T-helper 1 cell treated with Interleukin-12 subunit alpha and Interleukin-12 subunit beta and Interleukin-4 antibody, amounts not matched to agents 30 μg/mL and 1 μg/mL, for 36 hours (primary cell): ENCODE results near the gene ALKBH7.
"Not testable (repeated sequence)": the region's sequence is repeated elsewhere in the genome, so short reads cannot be mapped to it uniquely, and the experiment has no call there.

ENCODE experiments used
- H3K27ac Mint-ChIP-seq: one replicate; pipeline ENCODE4 v1.8.0; 2021; ENCODE audit warnings: mild to moderate bottlenecking, mixed read lengths
- H3K27me3 Mint-ChIP-seq: one replicate; pipeline ENCODE4 v1.8.0; 2021; ENCODE audit warnings: low read depth, mixed read lengths
- H3K36me3 Mint-ChIP-seq: one replicate; pipeline ENCODE4 v1.8.0; 2021; ENCODE audit warnings: low read depth, mixed read lengths
- H3K4me1 Mint-ChIP-seq: one replicate; pipeline ENCODE4 v1.8.0; 2021; ENCODE audit warnings: low read depth, mixed read lengths
- H3K4me3 Mint-ChIP-seq: one replicate; pipeline ENCODE4 v1.8.0; 2021; ENCODE audit warnings: mild to moderate bottlenecking, moderate library complexity, mixed read lengths
- H3K9me3 Mint-ChIP-seq: one replicate; pipeline ENCODE4 v1.8.0; 2021; ENCODE audit warnings: mixed read lengths

Gene ALKBH7

GRCh38 chr19:6378486-6378885, 5.9 kb downstream of the ALKBH7 start:
- Mint-ChIP-seq H3K36me3 (peaks cover 20% of the 10 kb centered on the region), H3K4me3 (no peak overlapping the region)

GRCh38 chr19:6379744-6380143, 7.2 kb downstream of the ALKBH7 start:
- Mint-ChIP-seq H3K9me3 (no peaks in the 10 kb centered on the region), H3K27me3 (no peaks in the 10 kb centered on the region), H3K4me1 (no peaks in the 10 kb centered on the region), H3K36me3 (peaks cover 20% of the 10 kb centered on the region), H3K4me3 (no peak overlapping the region), H3K27ac (no peak overlapping the region)

More at GRCh38 chr19:6378486-6378885, 5.9 kb downstream of the ALKBH7 start:
- Mint-ChIP-seq H3K27ac (no peak overlapping the region), H3K27me3 (no peaks in the 10 kb centered on the region), H3K9me3 (no peaks in the 10 kb centered on the region), H3K4me1 (peaks cover 4% of the 10 kb centered on the region)

- H3K4me1 Mint-ChIP-seq: no peaks in the 10 kb centered on the region
- no peaks in the 10 kb centered on the region for H3K9me3 Mint-ChIP-seq
- no peak overlapping the region for H3K27ac Mint-ChIP-seq
- H3K4me3 Mint-ChIP-seq: no peak overlapping the region
- peaks cover 28% of the 10 kb centered on the region for H3K36me3 Mint-ChIP-seq
- H3K27me3 Mint-ChIP-seq: no peaks in the 10 kb centered on the region
Measured at GRCh38 chr19:6381030-6381750, 8.6 kb downstream of the ALKBH7 start.

- H3K27me3 Mint-ChIP-seq: no peaks in the 10 kb centered on the region
- H3K36me3 Mint-ChIP-seq: peaks cover 37% of the 10 kb centered on the region
- no peak overlapping the region for H3K4me3 Mint-ChIP-seq
- no peaks in the 10 kb centered on the region for H3K9me3 Mint-ChIP-seq
- peaks cover under 1% of the 10 kb centered on the region for H3K4me1 Mint-ChIP-seq
- no peak overlapping the region for H3K27ac Mint-ChIP-seq
Measured at GRCh38 chr19:6383188-6383587, 10.6 kb downstream of the ALKBH7 start.

GRCh38 chr19:6384381-6384780, 11.8 kb downstream of the ALKBH7 start:
- no peaks in the 10 kb centered on the region for H3K9me3 Mint-ChIP-seq
- no peaks in the 10 kb centered on the region for H3K27me3 Mint-ChIP-seq
- H3K36me3 Mint-ChIP-seq: peaks cover 38% of the 10 kb centered on the region
- H3K4me3 Mint-ChIP-seq: no peak overlapping the region
- H3K27ac Mint-ChIP-seq: no peak overlapping the region
- peaks cover 3% of the 10 kb centered on the region for H3K4me1 Mint-ChIP-seq

GRCh38 chr19:6387372-6387771, 14.8 kb downstream of the ALKBH7 start:
- Mint-ChIP-seq H3K27ac (no peak overlapping the region), H3K4me3 (no peak overlapping the region), H3K27me3 (no peaks in the 10 kb centered on the region), H3K9me3 (no peaks in the 10 kb centered on the region), H3K4me1 (peaks cover 16% of the 10 kb centered on the region), H3K36me3 (peaks cover 33% of the 10 kb centered on the region)

- H3K9me3 Mint-ChIP-seq: no peaks in the 10 kb centered on the region
- H3K4me3 Mint-ChIP-seq: peak overlapping the region; percentile 87
- peaks cover 21% of the 10 kb centered on the region for H3K36me3 Mint-ChIP-seq
- H3K27me3 Mint-ChIP-seq: no peaks in the 10 kb centered on the region
- peaks cover 20% of the 10 kb centered on the region for H3K4me1 Mint-ChIP-seq
- H3K27ac Mint-ChIP-seq: peak overlapping the region; percentile 84
Measured at GRCh38 chr19:6392221-6393073, 19.9 kb downstream of the ALKBH7 start.

- Mint-ChIP-seq H3K27ac (peak within 1 kb of the TSS; percentile 84), H3K9me3 (no peaks in the 10 kb centered on the region), H3K27me3 (no peaks in the 10 kb centered on the region), H3K36me3 (peaks cover 15% of the 10 kb centered on the region), H3K4me3 (peak within 1 kb of the TSS; percentile 87), H3K4me1 (peaks cover 18% of the 10 kb centered on the region)
Measured at GRCh38 chr19:6393074-6393982, 20.7 kb downstream of the ALKBH7 start, which contains the start of gene GTF2F1. TSS of gene GTF2F1 (minus strand) at chr19:6393164. CDS start at chr19:6392995, 169 bp downstream.

GRCh38 chr19:6393983-6394412, 21.4 kb downstream of the ALKBH7 start:
- H3K9me3 Mint-ChIP-seq: no peaks in the 10 kb centered on the region
- H3K4me3 Mint-ChIP-seq: peak overlapping the region; percentile 87
- H3K27me3 Mint-ChIP-seq: no peaks in the 10 kb centered on the region
- peak overlapping the region; percentile 84 for H3K27ac Mint-ChIP-seq
- H3K36me3 Mint-ChIP-seq: peaks cover 13% of the 10 kb centered on the region
- peaks cover 17% of the 10 kb centered on the region for H3K4me1 Mint-ChIP-seq

- peak overlapping the region; percentile 33 for H3K4me3 Mint-ChIP-seq
- peaks cover 10% of the 10 kb centered on the region for H3K36me3 Mint-ChIP-seq
- no peaks in the 10 kb centered on the region for H3K9me3 Mint-ChIP-seq
- H3K4me1 Mint-ChIP-seq: peaks cover 17% of the 10 kb centered on the region
- H3K27ac Mint-ChIP-seq: peak overlapping the region; percentile 63
- no peaks in the 10 kb centered on the region for H3K27me3 Mint-ChIP-seq
Measured at GRCh38 chr19:6394831-6395230, 22.2 kb downstream of the ALKBH7 start.

GRCh38 chr19:6396305-6396704, 23.7 kb downstream of the ALKBH7 start:
- Mint-ChIP-seq H3K27ac (no peak overlapping the region), H3K4me1 (peaks cover 13% of the 10 kb centered on the region), H3K27me3 (no peaks in the 10 kb centered on the region), H3K36me3 (peaks cover 6% of the 10 kb centered on the region), H3K4me3 (no peak overlapping the region), H3K9me3 (no peaks in the 10 kb centered on the region)

GRCh38 chr19:6400062-6400944, 27.7 kb downstream of the ALKBH7 start:
- not testable (repeated sequence) for H3K36me3 Mint-ChIP-seq, H3K27me3 Mint-ChIP-seq, H3K4me1 Mint-ChIP-seq, H3K4me3 Mint-ChIP-seq, H3K27ac Mint-ChIP-seq, H3K9me3 Mint-ChIP-seq

GRCh38 chr19:6402058-6402457, 29.5 kb downstream of the ALKBH7 start:
- Mint-ChIP-seq H3K9me3 (no peaks in the 10 kb centered on the region), H3K27me3 (no peaks in the 10 kb centered on the region), H3K4me3 (no peak overlapping the region), H3K4me1 (no peaks in the 10 kb centered on the region), H3K36me3 (no peaks in the 10 kb centered on the region), H3K27ac (no peak overlapping the region)
